Liver (tissue), 9 donors: Measurements from ENCODE around the gene MARCHF10. TPM values are rescaled to one million over a fixed set of nuclear protein-coding genes. Genes with fewer than 3 reads are reported as not detected.

Experiments used
- DNase-seq: peaks from one replicate; pipeline ENCODE4 v3.0.0-alpha.2; 2017; ENCODE audit warnings: low spot score
- H3K27ac ChIP-seq, 2 donors: one replicate each; pipeline ENCODE4 v1.7.0; 2013; ENCODE audit warnings: inconsistent platforms in 2 of 2, low read length in 2 of 2, control low read depth in 1 of 2, low read depth in 1 of 2, mild to moderate bottlenecking in 1 of 2
- H3K27me3 ChIP-seq, 4 donors: one replicate each; pipeline versions ENCODE4 v1.6.1 to v1.7.0; 2013; ENCODE audit warnings: low read length in 3 of 4, inconsistent platforms in 1 of 4, mild to moderate bottlenecking in 1 of 4, moderate library complexity in 1 of 4; ENCODE audit not compliant: control insufficient read depth in 4 of 4, insufficient read depth in 4 of 4
- H3K36me3 ChIP-seq, 4 donors: one replicate each; pipeline versions ENCODE4 v1.6.1 to v1.7.0; 2013; ENCODE audit warnings: low read length in 3 of 4, mild to moderate bottlenecking in 3 of 4, low read depth in 1 of 4, moderate library complexity in 1 of 4; ENCODE audit not compliant: control insufficient read depth in 4 of 4, insufficient read depth in 3 of 4
- H3K4me1 ChIP-seq, 4 donors: one replicate each; pipeline versions ENCODE4 v1.6.1 to v1.7.0; 2013; ENCODE audit warnings: low read length in 3 of 4, mild to moderate bottlenecking in 3 of 4, moderate library complexity in 1 of 4; ENCODE audit not compliant: control insufficient read depth in 4 of 4, insufficient read depth in 4 of 4
- H3K4me3 ChIP-seq, 3 donors: one replicate each; pipeline versions ENCODE4 v1.6.1 to v1.7.0; 2013; ENCODE audit warnings: low read length in 3 of 3, control low read depth in 1 of 3, low read depth in 1 of 3, mild to moderate bottlenecking in 1 of 3
- H3K9ac ChIP-seq, 2 donors: one replicate each; pipeline ENCODE4 v1.7.0; 2013; ENCODE audit warnings: low read length in 2 of 2, mild to moderate bottlenecking in 2 of 2, moderate library complexity in 2 of 2, control low read depth in 1 of 2, low read depth in 1 of 2
- H3K9me3 ChIP-seq, 4 donors: one replicate each; pipeline versions ENCODE4 v1.6.1 to v1.7.0; 2013; ENCODE audit warnings: low read length in 3 of 4; ENCODE audit not compliant: control insufficient read depth in 4 of 4
- ATF3 ChIP-seq: IDR thresholded peaks from 2 replicates; pipeline ENCODE4 v1.6.1; 2016; ENCODE audit warnings: antibody characterized with exemption
- CTCF ChIP-seq: fragments of 150-350 bp; IDR thresholded peaks from 2 replicates; pipeline ENCODE4 v1.5.1; 2017; ENCODE audit warnings: improper control_type of control experiment, low read depth, low read length; ENCODE audit not compliant: missing input control
- EGR1 ChIP-seq, 2 donors: IDR thresholded peaks; 2 replicates each; pipeline ENCODE4 v1.6.1; 2016 to 2018; ENCODE audit warnings: antibody characterized with exemption in 2 of 2, low read depth in 2 of 2
- FOXA1 ChIP-seq: IDR thresholded peaks from 2 replicates; pipeline ENCODE4 v1.6.1; 2016; ENCODE audit warnings: antibody characterized with exemption
- FOXA2 ChIP-seq: IDR thresholded peaks from 2 replicates; pipeline ENCODE4 v1.6.1; 2016; ENCODE audit warnings: antibody characterized with exemption
- GABPA ChIP-seq, 2 donors: IDR thresholded peaks in 1 of 2; conservative IDR thresholded peaks in 1 of 2; 2 replicates each; pipeline ENCODE4 v1.6.1; 2016; ENCODE audit warnings: antibody characterized with exemption in 2 of 2, mild to moderate bottlenecking in 1 of 2, moderate library complexity in 1 of 2
- HNF4A ChIP-seq, 2 donors: conservative IDR thresholded peaks; 2 replicates each; pipeline ENCODE4 v1.6.1; 2016; ENCODE audit warnings: antibody characterized with exemption in 2 of 2, mild to moderate bottlenecking in 2 of 2
- HNF4G ChIP-seq: IDR thresholded peaks from 2 replicates; pipeline ENCODE4 v1.6.1; 2016; ENCODE audit warnings: antibody characterized with exemption
- JUND ChIP-seq, 2 donors: IDR thresholded peaks; 2 replicates each; pipeline ENCODE4 v1.6.1; 2016; ENCODE audit warnings: antibody characterized with exemption in 2 of 2
- MAX ChIP-seq: IDR thresholded peaks from 2 replicates; pipeline ENCODE4 v1.6.1; 2016; ENCODE audit warnings: antibody characterized with exemption
- NR2F2 ChIP-seq: IDR thresholded peaks from 2 replicates; pipeline ENCODE4 v1.6.1; 2016; ENCODE audit warnings: antibody characterized with exemption
- RAD21 ChIP-seq, 2 donors: IDR thresholded peaks; 2 replicates each; pipeline ENCODE4 v1.6.1; 2016; ENCODE audit warnings: antibody characterized with exemption in 2 of 2, mild to moderate bottlenecking in 2 of 2
- REST ChIP-seq: IDR thresholded peaks from 2 replicates; pipeline ENCODE4 v1.6.1; 2016; ENCODE audit warnings: antibody characterized with exemption, mild to moderate bottlenecking
- RXRA ChIP-seq, 2 donors: IDR thresholded peaks; 2 replicates each; pipeline ENCODE4 v1.6.1; 2017 to 2018; ENCODE audit warnings: antibody characterized with exemption in 2 of 2, mild to moderate bottlenecking in 1 of 2
- SP1 ChIP-seq: IDR thresholded peaks from 2 replicates; pipeline ENCODE4 v1.6.1; 2018; ENCODE audit warnings: antibody characterized with exemption, mild to moderate bottlenecking
- TAF1 ChIP-seq: conservative IDR thresholded peaks from 2 replicates; pipeline ENCODE4 v1.6.1; 2016; ENCODE audit warnings: antibody characterized with exemption, mild to moderate bottlenecking
- YY1 ChIP-seq: IDR thresholded peaks from 2 replicates; pipeline ENCODE4 v1.6.1; 2016; ENCODE audit warnings: antibody characterized with exemption, mild to moderate bottlenecking
- ZBTB33 ChIP-seq: IDR thresholded peaks from 2 replicates; pipeline ENCODE4 v1.6.1; 2016; ENCODE audit warnings: antibody characterized with exemption
- WGBS: extraction: QIAGEN DNeasy Blood & Tissue Kit; methylation state at CpG from one replicate; pipeline ENCODE4 v1.1.7; 2013; 5-methylcytosine and 5-hydroxymethylcytosine counted together
- polyA plus RNA-seq, 2 donors: library from polyadenylated mRNA; stranded (reverse) in 1 of 2; unstranded in 1 of 2; fragments of 200-250 nt in 1 of 2; fragments of >200 nt in 1 of 2; fragmentation: Nextera tagmentation in 1 of 2; extraction: Ambion mirVana in 1 of 2; gene quantifications; one replicate each; pipeline versions ENCODE4 v1.2.1 to v1.2.3, GENCODE V29; 2013 to 2015
- total RNA-seq, 2 donors: library from RNA; depleted of rRNA; stranded (reverse); fragments of >200 nt; gene quantifications; one replicate each; pipeline ENCODE4 v1.2.3, GENCODE V29; 2014
- donor health status: healthy.
- donor health status: healthy.
- donor health status: healthy.
- donor health status: healthy.
- donor health status: healthy.

MARCHF10 gene
- total and polyA plus RNA-seq, 4 donors, result not detected

GRCh38 chr17:62744259-62744658 is 63.9 kb downstream of the MARCHF10 start:
- no peak overlapping the region for H3K27ac ChIP-seq
- H3K27me3 ChIP-seq, result peaks cover 0 to 3% (median 0%) of the 10 kb centered on the region in 4 donors
- H3K4me1 ChIP-seq, result no peaks in the 10 kb centered on the region
- no peaks in the 10 kb centered on the region for H3K36me3 ChIP-seq
- WGBS, result 68% methylated on average over 7 of the region's 7 CpGs
- H3K4me3 ChIP-seq, result no peak overlapping the region
- TF ChIP-seq RAD21 (IDR thresholded peaks at IDR 0.05) (no peak), YY1 (no peak), HNF4A (conservative IDR thresholded peaks at IDR 0.05) (no peak), EGR1 (IDR thresholded peaks at IDR 0.05; ENCODE audit: low read depth in 2 of 2) (no peak), GABPA (IDR thresholded peaks at IDR 0.05 in 1 of 2, conservative IDR thresholded peaks at IDR 0.05 in 1 of 2) (no peak), HNF4G (no peak), REST (no peak), MAX (no peak), CTCF (no peak), FOXA1 (no peak), RXRA (IDR thresholded peaks at IDR 0.05) (no peak), JUND (IDR thresholded peaks at IDR 0.05) (no peak), ZBTB33 (no peak), ATF3 (no peak), TAF1 (no peak), SP1 (no peak)
- H3K9me3 ChIP-seq, result no peaks in the 10 kb centered on the region
- no peak overlapping the region for H3K9ac ChIP-seq
- no peak for DNase-seq

GRCh38 chr17:62741290-62741689 is 66.8 kb downstream of the MARCHF10 start:
- Histone ChIP-seq H3K4me1 (no peaks in the 10 kb centered on the region), H3K36me3 (no peaks in the 10 kb centered on the region), H3K9me3 (no peaks in the 10 kb centered on the region), H3K27ac (no peak overlapping the region), H3K9ac (no peak overlapping the region), H3K27me3 (peaks cover 0 to 3% (median 0%) of the 10 kb centered on the region in 4 donors), H3K4me3 (no peak overlapping the region)
- WGBS, result 85% methylated on average over 4 of the region's 4 CpGs
- no peak for DNase-seq
- no peak for TF ChIP-seq REST
- TF ChIP-seq MAX, result no peak
- no peak for TF ChIP-seq RXRA (IDR thresholded peaks at IDR 0.05)
- no peak for TF ChIP-seq JUND (IDR thresholded peaks at IDR 0.05)
- TF ChIP-seq ATF3, result no peak
- no peak for TF ChIP-seq FOXA1
- TF ChIP-seq SP1, result no peak
- TF ChIP-seq HNF4A (conservative IDR thresholded peaks at IDR 0.05), result no peak
- TF ChIP-seq RAD21 (IDR thresholded peaks at IDR 0.05), result no peak
- no peak for TF ChIP-seq FOXA2
- TF ChIP-seq TAF1, result no peak
- TF ChIP-seq EGR1 (IDR thresholded peaks at IDR 0.05; ENCODE audit: low read depth in 2 of 2), result no peak
- no peak for TF ChIP-seq NR2F2
- TF ChIP-seq GABPA (IDR thresholded peaks at IDR 0.05 in 1 of 2, conservative IDR thresholded peaks at IDR 0.05 in 1 of 2), result no peak
- no peak for TF ChIP-seq YY1
